A549 (cell line): ENCODE data around the gene NHERF1. TPM values are rescaled to one million over a fixed set of nuclear protein-coding genes. Genes with fewer than 3 reads are reported as not detected.

Source experiments
- ATAC-seq, 2 experiments: fragments of 200-7000 bp in 1 of 2; fragments of >200 bp in 1 of 2; cut with Nextera tagmentation in 1 of 2; cut with Tn5 transposase in 1 of 2; 3 replicates each; pipeline versions ENCODE4 v1.8.0 to v1.9.1; 2018 to 2020; ENCODE audit warnings: mild to moderate bottlenecking in 1 of 2, moderate library complexity in 1 of 2
- CTCF ChIA-PET: fragments of 300-600 bp; sonication (Branson Sonifier 250); formaldehyde crosslinking; extraction: SDS; loops from one replicate; lab custom pipeline; 2021; ENCODE audit warnings: antibody characterized with exemption, inconsistent platforms; lab: Yijun Ruan, JAX
- POLR2A ChIA-PET: fragments of 350-600 bp; formaldehyde crosslinking; extraction: SDS; loops from one replicate; lab custom pipeline; 2021; ENCODE audit warnings: antibody characterized with exemption, inconsistent platforms; lab: Yijun Ruan, JAX
- DNase-seq, 2 experiments: peaks; one replicate each; pipeline versions ENCODE4 v3.0.0 to v3.0.0-alpha.2; 2011 to 2016; ENCODE audit warnings: low read depth in 1 of 2, low spot score in 1 of 2
- FAIRE-seq: peaks from 2 replicates; lab custom pipeline; 2011; peaks lifted over from hg19 to GRCh38; lab: Jason Lieb, UNC
- H3K27ac ChIP-seq, 2 experiments: fragments of >200 bp; sonication (Bioruptor Twin); formaldehyde crosslinking; 3 replicates each; pipeline ENCODE4 v1.5.1; 2016 to 2017
- H3K4me1 ChIP-seq: fragments of >200 bp; sonication (Bioruptor Twin); formaldehyde crosslinking; 3 replicates; pipeline ENCODE4 v1.6.1; 2016
- H3K4me2 ChIP-seq: fragments of >200 bp; sonication (Bioruptor Twin); formaldehyde crosslinking; 3 replicates; pipeline ENCODE4 v1.6.1; 2016
- H3K4me3 ChIP-seq: fragments of >200 bp; sonication (Bioruptor Twin); formaldehyde crosslinking; 3 replicates; pipeline ENCODE4 v1.5.1; 2016
- H3K9me3 ChIP-seq: fragments of >200 bp; sonication (Bioruptor Twin); formaldehyde crosslinking; 3 replicates; pipeline ENCODE4 v1.6.1; 2016
- ATOH8 ChIP-seq: fragments of 250-450 bp; sonication (Bioruptor Pico); IDR thresholded peaks from 2 replicates; pipeline ENCODE4 v1.5.0; 2020; ENCODE audit warnings: low read depth, mild to moderate bottlenecking, moderate library complexity
- BCL3 ChIP-seq: fragments of >200 bp; sonication (Bioruptor Twin); formaldehyde crosslinking; IDR thresholded peaks from 3 replicates; pipeline ENCODE4 v1.6.1; 2016
- BHLHE40 ChIP-seq: IDR thresholded peaks from 2 replicates; pipeline ENCODE4 v1.6.1; 2012; ENCODE audit warnings: low read depth, low read length, inconsistent platforms
- CBX2 ChIP-seq: fragments of 200-600 bp; sonication (generic); IDR thresholded peaks from 2 replicates; pipeline ENCODE4 v1.6.1; 2016; ENCODE audit warnings: low read depth, mild to moderate bottlenecking, borderline replicate concordance
- CHD4 ChIP-seq: fragments of 200-600 bp; sonication (generic); IDR thresholded peaks from 2 replicates; pipeline ENCODE4 v1.6.1; 2016; ENCODE audit warnings: antibody characterized with exemption, mild to moderate bottlenecking, borderline replicate concordance
- EHMT2 ChIP-seq: fragments of 200-600 bp; sonication (generic); IDR thresholded peaks from 2 replicates; pipeline ENCODE4 v1.6.1; 2016; ENCODE audit warnings: antibody characterized with exemption, low read depth, mild to moderate bottlenecking, moderate library complexity
- EP300 ChIP-seq, 2 experiments: fragments of >200 bp; sonication (Bioruptor Twin); formaldehyde crosslinking; IDR thresholded peaks; 2 replicates in 1 of 2; 3 replicates in 1 of 2; pipeline ENCODE4 v1.6.1; 2016 to 2017
- ESRRA ChIP-seq: fragments of 150-350 bp; IDR thresholded peaks from 2 replicates; pipeline ENCODE4 v1.6.1; 2014; ENCODE audit warnings: mild to moderate bottlenecking, low read length, borderline replicate concordance
- FOSB ChIP-seq: fragments of 250-450 bp; sonication (Bioruptor Pico); IDR thresholded peaks from 2 replicates; pipeline ENCODE4 v1.5.0; 2020; ENCODE audit warnings: mild to moderate bottlenecking, moderate library complexity
- FOSL2 ChIP-seq, 2 experiments: fragments of 450-650 bp in 1 of 2; fragments of >200 bp in 1 of 2; sonication (Bioruptor Twin) in 1 of 2; formaldehyde crosslinking; IDR thresholded peaks; 2 replicates each; pipeline versions ENCODE4 v1.5.0 to v1.6.1; 2016 to 2020; ENCODE audit warnings: mild to moderate bottlenecking in 1 of 2, moderate library complexity in 1 of 2
- HDAC2 ChIP-seq: fragments of 200-600 bp; sonication (generic); IDR thresholded peaks from 2 replicates; pipeline ENCODE4 v1.6.1; 2016
- HEYL ChIP-seq: fragments of 250-450 bp; sonication (Bioruptor Pico); IDR thresholded peaks from 2 replicates; pipeline ENCODE4 v1.8.0; 2021; ENCODE audit warnings: mild to moderate bottlenecking, moderate library complexity
- JUN ChIP-seq, 2 experiments: fragments of >200 bp; sonication (Bioruptor Twin); formaldehyde crosslinking; IDR thresholded peaks; 2 replicates in 1 of 2; 3 replicates in 1 of 2; pipeline ENCODE4 v1.6.1; 2016 to 2017
- JUNB ChIP-seq: fragments of >200 bp; sonication (Bioruptor Twin); formaldehyde crosslinking; IDR thresholded peaks from 2 replicates; pipeline ENCODE4 v1.6.1; 2016
- KDM1A ChIP-seq: fragments of 200-600 bp; sonication (generic); IDR thresholded peaks from 2 replicates; pipeline ENCODE4 v1.6.1; 2016; ENCODE audit warnings: low read depth, mild to moderate bottlenecking
- MAZ ChIP-seq: fragments of 150-350 bp; IDR thresholded peaks from 2 replicates; pipeline ENCODE4 v1.6.1; 2014; ENCODE audit warnings: antibody characterized with exemption, low read depth, low read length, borderline replicate concordance
- NPAS2 ChIP-seq: fragments of 250-450 bp; sonication (Bioruptor Pico); IDR thresholded peaks from 2 replicates; pipeline ENCODE4 v1.8.0; 2022; ENCODE audit warnings: mild to moderate bottlenecking, moderate library complexity, borderline replicate concordance
- NR3C1 ChIP-seq: fragments of >200 bp; sonication (Bioruptor Twin); formaldehyde crosslinking; IDR thresholded peaks from 3 replicates; pipeline ENCODE4 v1.6.1; 2017
- PBX3 ChIP-seq: IDR thresholded peaks from 2 replicates; pipeline ENCODE4 v1.6.1; 2012
- POLR2A ChIP-seq: IDR thresholded peaks from 2 replicates; pipeline ENCODE4 v1.6.1; 2012; ENCODE audit warnings: mild to moderate bottlenecking, low read length
- POLR2AphosphoS2 ChIP-seq: conservative IDR thresholded peaks from 2 replicates; pipeline ENCODE4 v1.6.1; 2012; ENCODE audit warnings: low read length, improper control_type of control experiment, inconsistent platforms
- RNF2 ChIP-seq: fragments of 200-600 bp; sonication (generic); IDR thresholded peaks from 2 replicates; pipeline ENCODE4 v1.6.1; 2016; ENCODE audit warnings: low read depth, mild to moderate bottlenecking, antibody characterized with exemption, moderate library complexity, borderline replicate concordance
- SMC3 ChIP-seq: fragments of >200 bp; sonication (Bioruptor Twin); formaldehyde crosslinking; IDR thresholded peaks from 3 replicates; pipeline ENCODE4 v1.6.1; 2018; ENCODE audit warnings: inconsistent platforms
- SREBF2 ChIP-seq: fragments of 450-650 bp; IDR thresholded peaks from 2 replicates; pipeline ENCODE4 v1.6.1; 2014; ENCODE audit warnings: mild to moderate bottlenecking, moderate library complexity
- TP53 ChIP-seq: fragments of 250-450 bp; sonication (Bioruptor Pico); IDR thresholded peaks from 2 replicates; pipeline ENCODE4 v1.5.0; 2021; ENCODE audit warnings: mild to moderate bottlenecking, moderate library complexity
- ZC3H11A ChIP-seq: fragments of 450-650 bp; IDR thresholded peaks from 2 replicates; pipeline ENCODE4 v1.6.1; 2014; ENCODE audit warnings: antibody characterized with exemption, mild to moderate bottlenecking
- ZNF302 ChIP-seq: fragments of 250-450 bp; sonication (Bioruptor Pico); IDR thresholded peaks from 2 replicates; pipeline ENCODE4 v1.9.0; 2021; ENCODE audit warnings: inconsistent platforms, mild to moderate bottlenecking, moderate library complexity
- WGBS: methylation state at CpG from one replicate; pipeline ENCODE4 v1.1.6; 2017; ENCODE audit errors: missing lambda C conversion rate; 5-methylcytosine and 5-hydroxymethylcytosine counted together
- polyA plus RNA-seq, 4 experiments: library from polyadenylated mRNA; depleted of rRNA in 3 of 4; stranded (reverse); fragments of >200 nt; fragmentation: RNase III in 1 of 4; extraction: RNeasy Plus Mini Kit Qiagen cat#74134 plus additional on column Dnase treatment in 1 of 4; gene quantifications; 2 replicates in 3 of 4; 3 replicates in 1 of 4; pipeline ENCODE4 v1.2.3, GENCODE V29; 2011 to 2017
- TF ChIP-seq, protein P1 (sequence below): IDR thresholded peaks from 2 replicates; pipeline ENCODE4 v1.6.1; 2012
- TF ChIP-seq, protein P2 (sequence below): fragments of 450-650 bp; IDR thresholded peaks from 2 replicates; pipeline ENCODE4 v1.6.1; 2014; ENCODE audit warnings: antibody characterized with exemption
- TF ChIP-seq, protein P3 (sequence below): fragments of >200 bp; sonication (Bioruptor Twin); formaldehyde crosslinking; IDR thresholded peaks from 2 replicates; pipeline ENCODE4 v1.6.1; 2016

NHERF1 gene
- polyA plus RNA-seq, 2 of the 4 experiments (the other 2 are of a cell fraction), result 41.5 to 51.5 TPM

DNA sequence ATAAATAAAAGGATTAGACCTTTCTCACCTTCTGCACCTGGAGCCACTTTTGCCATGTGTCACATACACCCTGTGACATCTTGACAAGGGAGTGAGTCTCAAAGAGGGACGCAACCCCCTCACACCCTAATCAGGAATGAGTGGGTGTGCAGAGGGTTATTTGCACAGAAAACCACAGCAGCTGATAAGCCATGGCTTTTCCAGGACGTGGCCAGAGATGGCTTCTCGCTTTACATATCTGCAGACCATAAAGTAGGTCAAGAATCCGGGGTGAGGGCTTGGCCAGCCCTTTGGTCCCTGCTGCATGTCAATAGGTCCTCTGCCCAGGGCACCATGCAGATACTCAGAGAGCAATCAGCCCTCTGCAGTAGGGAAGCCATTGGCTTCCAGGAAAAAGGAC, 33.3 kb upstream of the NHERF1 start:
- DNase-seq (no peak), ATAC-seq (no peak; a peak in 1 of 6 replicates), FAIRE-seq (no peak)
- H3K9me3 ChIP-seq, result no peaks in the 10 kb centered on the region
- no peak for TF ChIP-seq EP300 (IDR thresholded peaks at IDR 0.05)
- no peak for TF ChIP-seq PBX3
- no peak for TF ChIP-seq ZC3H11A
- TF ChIP-seq SREBF2, result no peak
- TF ChIP-seq CBX2, result no peak
- no peak for TF ChIP-seq SMC3
- no peak for TF ChIP-seq TP53
- no peak for TF ChIP-seq MAZ
- no peak for TF ChIP-seq ZNF302 (CRISPR knock-in tag)
- TF ChIP-seq, protein P1, sequence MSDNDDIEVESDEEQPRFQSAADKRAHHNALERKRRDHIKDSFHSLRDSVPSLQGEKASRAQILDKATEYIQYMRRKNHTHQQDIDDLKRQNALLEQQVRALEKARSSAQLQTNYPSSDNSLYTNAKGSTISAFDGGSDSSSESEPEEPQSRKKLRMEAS, result no peak
- no peak for TF ChIP-seq JUNB
- TF ChIP-seq ESRRA, result no peak
- TF ChIP-seq, protein P2, sequence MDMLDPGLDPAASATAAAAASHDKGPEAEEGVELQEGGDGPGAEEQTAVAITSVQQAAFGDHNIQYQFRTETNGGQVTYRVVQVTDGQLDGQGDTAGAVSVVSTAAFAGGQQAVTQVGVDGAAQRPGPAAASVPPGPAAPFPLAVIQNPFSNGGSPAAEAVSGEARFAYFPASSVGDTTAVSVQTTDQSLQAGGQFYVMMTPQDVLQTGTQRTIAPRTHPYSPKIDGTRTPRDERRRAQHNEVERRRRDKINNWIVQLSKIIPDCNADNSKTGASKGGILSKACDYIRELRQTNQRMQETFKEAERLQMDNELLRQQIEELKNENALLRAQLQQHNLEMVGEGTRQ, result no peak
- no peak for TF ChIP-seq POLR2AphosphoS2
- no peak for TF ChIP-seq EHMT2
- TF ChIP-seq HEYL, result no peak
- TF ChIP-seq NR3C1, result no peak
- TF ChIP-seq JUN (IDR thresholded peaks at IDR 0.05), result no peak
- POLR2A ChIA-PET, result no interaction called here
- 8% methylated on average over 4 of the region's 4 CpGs for WGBS
- H3K4me3 ChIP-seq, result no peak overlapping the region
- CTCF ChIA-PET, result interaction anchor here (0.7 to 2.9 kb wide), 4 partner anchors 10 to 58 kb away, joined by 3 to 12 read pairs (median 8); partner anchors contain the start of gene RAB37
- H3K4me2 ChIP-seq, result no peak overlapping the region
- H3K4me1 ChIP-seq, result no peaks in the 10 kb centered on the region
- no peak overlapping the region for H3K27ac ChIP-seq

DNA sequence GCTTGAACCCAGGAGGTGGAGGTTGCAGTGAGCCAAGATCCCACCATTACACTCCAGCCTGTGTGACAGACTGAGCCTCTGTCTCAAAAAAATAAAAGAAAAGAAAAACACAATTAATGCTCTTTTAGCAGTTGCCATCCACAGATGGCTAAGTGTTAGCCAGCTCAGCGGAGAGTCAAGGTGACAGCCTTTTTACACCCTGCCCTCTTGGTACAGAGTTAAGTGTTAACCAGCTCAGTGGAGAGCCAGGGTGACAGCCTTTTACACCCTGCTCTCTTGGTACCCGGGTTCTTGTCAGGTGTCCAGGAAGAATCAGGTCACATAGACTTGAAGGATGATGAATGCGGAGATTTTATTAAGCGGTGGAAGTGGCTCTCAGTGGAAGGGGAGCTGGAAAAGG, 27.9 kb upstream of the NHERF1 start:
- TF ChIP-seq RNF2 (no peak), BHLHE40 (no peak), FOSL2 (IDR thresholded peaks at IDR 0.05) (no peak), FOSL2 (CRISPR knock-in tag; IDR thresholded peaks at IDR 0.05) (no peak), ATOH8 (CRISPR knock-in tag) (no peak), SMC3 (no peak), CHD4 (no peak), BCL3 (no peak), HDAC2 (no peak), FOSB (CRISPR knock-in tag) (no peak), NR3C1 (no peak), PBX3 (no peak), KDM1A (no peak), JUNB (no peak), POLR2A (no peak), TP53 (no peak), NPAS2 (CRISPR knock-in tag) (no peak)
- TF ChIP-seq, protein P3, sequence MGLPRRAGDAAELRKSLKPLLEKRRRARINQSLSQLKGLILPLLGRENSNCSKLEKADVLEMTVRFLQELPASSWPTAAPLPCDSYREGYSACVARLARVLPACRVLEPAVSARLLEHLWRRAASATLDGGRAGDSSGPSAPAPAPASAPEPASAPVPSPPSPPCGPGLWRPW, result no peak
- TF ChIP-seq, protein P1, result no peak
- no peak overlapping the region for H3K4me3 ChIP-seq
- no peaks in the 10 kb centered on the region for H3K9me3 ChIP-seq
- FAIRE-seq (no peak), ATAC-seq (no peak), DNase-seq (no peak)
- ChIA-PET CTCF (interaction anchor here (1.0 to 1.3 kb wide), 3 partner anchors 15 to 63 kb away, joined by 4 to 5 read pairs (median 4); no protein-coding TSS in a partner anchor), POLR2A (no interaction called here)
- H3K4me1 ChIP-seq, result no peaks in the 10 kb centered on the region
- H3K27ac ChIP-seq, result no peak overlapping the region
- no peak overlapping the region for H3K4me2 ChIP-seq
- WGBS, result 60% methylated on average over 4 of the region's 4 CpGs
